GM23338 (cell line): ENCODE results near the gene FGGY.

ENCODE experiments used
- EZH2 ChIP-seq: fragments of 200-600 bp; sonication (generic); IDR thresholded peaks from one replicate; pipeline ENCODE4 v1.8.0; 2017; ENCODE audit warnings: antibody characterized with exemption, mild to moderate bottlenecking, low read depth; ENCODE audit not compliant: unreplicated experiment
- POLR2AphosphoS5 ChIP-seq: IDR thresholded peaks from 2 replicates; pipeline ENCODE4 v1.6.1; 2016; ENCODE audit warnings: antibody characterized with exemption, low read depth
- REST ChIP-seq: IDR thresholded peaks from one replicate; pipeline ENCODE4 v1.6.1; 2018; ENCODE audit warnings: antibody characterized with exemption; ENCODE audit not compliant: unreplicated experiment
- ZNF114 ChIP-seq: fragments of 250-450 bp; sonication (Bioruptor Pico); IDR thresholded peaks from 2 replicates; pipeline ENCODE4 v1.5.0; 2020; ENCODE audit warnings: mild to moderate bottlenecking, moderate library complexity
- TF ChIP-seq, protein P1 (sequence below), 2 experiments: fragments of 200-600 bp in 1 of 2; sonication (generic) in 1 of 2; conservative IDR thresholded peaks; 2 replicates each; pipeline versions ENCODE4 v1.5.1 to v1.6.1; 2016 to 2017; ENCODE audit warnings: antibody characterized with exemption in 2 of 2, low read depth in 2 of 2, mild to moderate bottlenecking in 2 of 2, moderate library complexity in 1 of 2
- TF ChIP-seq, protein P2 (sequence below): IDR thresholded peaks from 2 replicates; pipeline ENCODE4 v1.6.1; 2016; ENCODE audit warnings: antibody characterized with exemption

DNA sequence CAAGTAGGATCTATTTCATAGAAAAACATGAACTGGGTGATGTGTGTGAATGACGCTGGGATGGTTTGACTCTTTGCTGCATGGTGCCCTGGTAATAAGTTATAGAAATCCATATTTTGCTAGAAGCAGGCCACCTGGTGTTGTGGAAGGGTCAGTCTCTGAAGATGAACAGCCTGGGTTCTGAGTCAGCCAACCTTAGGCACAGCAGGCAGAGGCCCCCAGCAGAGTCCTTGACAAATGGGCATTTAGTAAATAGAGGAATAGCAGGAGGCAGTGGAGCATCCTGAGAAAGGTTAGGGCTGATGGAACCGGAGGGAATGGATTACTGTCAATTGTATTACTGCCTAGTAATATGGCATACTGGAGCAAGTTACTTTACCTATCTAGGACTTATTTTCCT, 20.9 kb downstream of the FGGY start:
- TF ChIP-seq, protein P1, sequence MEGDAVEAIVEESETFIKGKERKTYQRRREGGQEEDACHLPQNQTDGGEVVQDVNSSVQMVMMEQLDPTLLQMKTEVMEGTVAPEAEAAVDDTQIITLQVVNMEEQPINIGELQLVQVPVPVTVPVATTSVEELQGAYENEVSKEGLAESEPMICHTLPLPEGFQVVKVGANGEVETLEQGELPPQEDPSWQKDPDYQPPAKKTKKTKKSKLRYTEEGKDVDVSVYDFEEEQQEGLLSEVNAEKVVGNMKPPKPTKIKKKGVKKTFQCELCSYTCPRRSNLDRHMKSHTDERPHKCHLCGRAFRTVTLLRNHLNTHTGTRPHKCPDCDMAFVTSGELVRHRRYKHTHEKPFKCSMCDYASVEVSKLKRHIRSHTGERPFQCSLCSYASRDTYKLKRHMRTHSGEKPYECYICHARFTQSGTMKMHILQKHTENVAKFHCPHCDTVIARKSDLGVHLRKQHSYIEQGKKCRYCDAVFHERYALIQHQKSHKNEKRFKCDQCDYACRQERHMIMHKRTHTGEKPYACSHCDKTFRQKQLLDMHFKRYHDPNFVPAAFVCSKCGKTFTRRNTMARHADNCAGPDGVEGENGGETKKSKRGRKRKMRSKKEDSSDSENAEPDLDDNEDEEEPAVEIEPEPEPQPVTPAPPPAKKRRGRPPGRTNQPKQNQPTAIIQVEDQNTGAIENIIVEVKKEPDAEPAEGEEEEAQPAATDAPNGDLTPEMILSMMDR (conservative IDR thresholded peaks at IDR 0.05; ENCODE audit: low read depth in 2 of 2): no peak
- TF ChIP-seq REST (no peak), EZH2 (no peak), POLR2AphosphoS5 (no peak), ZNF114 (CRISPR knock-in tag) (no peak)
- TF ChIP-seq, protein P2, sequence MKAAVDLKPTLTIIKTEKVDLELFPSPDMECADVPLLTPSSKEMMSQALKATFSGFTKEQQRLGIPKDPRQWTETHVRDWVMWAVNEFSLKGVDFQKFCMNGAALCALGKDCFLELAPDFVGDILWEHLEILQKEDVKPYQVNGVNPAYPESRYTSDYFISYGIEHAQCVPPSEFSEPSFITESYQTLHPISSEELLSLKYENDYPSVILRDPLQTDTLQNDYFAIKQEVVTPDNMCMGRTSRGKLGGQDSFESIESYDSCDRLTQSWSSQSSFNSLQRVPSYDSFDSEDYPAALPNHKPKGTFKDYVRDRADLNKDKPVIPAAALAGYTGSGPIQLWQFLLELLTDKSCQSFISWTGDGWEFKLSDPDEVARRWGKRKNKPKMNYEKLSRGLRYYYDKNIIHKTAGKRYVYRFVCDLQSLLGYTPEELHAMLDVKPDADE: no peak
